ENCODE measurements around the gene EDN3.

The EDN3 gene

GRCh38 chr20:59365611-59366285 lies 65.3 kb downstream of the EDN3 start:
- no peak for DNase-seq

GRCh38 chr20:59371431-59371830 lies 71.0 kb downstream of the EDN3 start:
- DNase-seq, result no peak

GRCh38 chr20:59374261-59374660 lies 73.8 kb downstream of the EDN3 start:
- no peak for DNase-seq

GRCh38 chr20:59375541-59375940 lies 75.1 kb downstream of the EDN3 start:
- DNase-seq, result no peak

Measured in NCI-H2081 (cell line).